ENCODE data around the gene ANKS4B. TPM values are rescaled to one million over a fixed set of nuclear protein-coding genes. Genes with fewer than 3 reads are reported as not detected.

Gene ANKS4B
- total and polyA plus RNA-seq, 2 of the 8 experiments (the other 6 are each of a cell fraction or from before 2014, with no cell fraction given), result 0.06 to 0.15 TPM

DNA sequence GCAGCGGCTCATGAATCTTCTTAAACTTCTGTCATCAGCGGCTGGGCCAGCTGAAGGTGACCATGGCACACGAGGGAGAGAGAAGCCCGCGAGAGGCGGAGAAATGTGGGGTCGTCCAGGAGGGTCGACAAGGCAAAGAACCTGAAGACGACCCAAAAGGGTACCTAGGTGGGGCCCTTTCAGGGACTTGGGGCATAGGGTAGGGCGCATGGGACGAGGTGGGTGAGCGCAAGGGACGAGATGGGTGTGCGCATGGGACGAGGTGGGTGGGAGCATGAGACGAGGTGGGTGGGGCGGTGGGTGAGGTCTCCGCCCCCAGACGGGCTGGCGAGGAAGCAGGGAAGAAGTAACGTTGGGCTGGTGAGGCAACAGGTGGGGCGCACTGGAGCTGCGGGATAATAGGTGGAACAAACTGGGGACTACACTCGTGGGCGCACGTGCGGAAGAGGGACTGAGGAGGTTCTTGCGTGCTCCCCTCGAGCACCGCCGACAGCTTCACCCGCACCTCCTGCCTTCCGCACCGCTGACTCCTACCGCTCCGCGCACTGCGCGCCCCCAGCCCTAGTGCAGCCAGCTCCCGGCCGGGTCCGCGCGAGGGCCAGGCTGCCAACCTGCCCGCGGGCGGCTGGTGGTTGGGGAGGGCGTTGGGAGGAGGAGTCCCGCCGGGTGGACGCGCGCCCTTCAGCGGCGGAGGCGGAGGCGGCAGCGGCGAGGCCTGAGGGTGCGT is 67.8 kb downstream of the ANKS4B start (continued):
- TF ChIP-seq, protein P1, sequence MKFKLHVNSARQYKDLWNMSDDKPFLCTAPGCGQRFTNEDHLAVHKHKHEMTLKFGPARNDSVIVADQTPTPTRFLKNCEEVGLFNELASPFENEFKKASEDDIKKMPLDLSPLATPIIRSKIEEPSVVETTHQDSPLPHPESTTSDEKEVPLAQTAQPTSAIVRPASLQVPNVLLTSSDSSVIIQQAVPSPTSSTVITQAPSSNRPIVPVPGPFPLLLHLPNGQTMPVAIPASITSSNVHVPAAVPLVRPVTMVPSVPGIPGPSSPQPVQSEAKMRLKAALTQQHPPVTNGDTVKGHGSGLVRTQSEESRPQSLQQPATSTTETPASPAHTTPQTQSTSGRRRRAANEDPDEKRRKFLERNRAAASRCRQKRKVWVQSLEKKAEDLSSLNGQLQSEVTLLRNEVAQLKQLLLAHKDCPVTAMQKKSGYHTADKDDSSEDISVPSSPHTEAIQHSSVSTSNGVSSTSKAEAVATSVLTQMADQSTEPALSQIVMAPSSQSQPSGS (IDR thresholded peaks at IDR 0.05; ENCODE audit: low read length), result no peak
- TF ChIP-seq CHD7 (IDR thresholded peaks at IDR 0.05; ENCODE audit: insufficient replicate concordance, low read length), result no peak
- peak; percentile 58; the same call in 1 of the 2 replicates for TF ChIP-seq BACH1 (IDR thresholded peaks at IDR 0.05; ENCODE audit: low read length)
- no peak for TF ChIP-seq CBX8 (IDR thresholded peaks at IDR 0.05; ENCODE audit: borderline replicate concordance, low read depth, low read length)
- TF ChIP-seq JUN (IDR thresholded peaks at IDR 0.05; ENCODE audit: low read depth, low read length), result no peak
- TF ChIP-seq POLR2AphosphoS5 (IDR thresholded peaks at IDR 0.05; ENCODE audit: low read depth, low read length), result no peak
- no peak for TF ChIP-seq SP4 (IDR thresholded peaks at IDR 0.05; ENCODE audit: low read length)
- TF ChIP-seq TBP (IDR thresholded peaks at IDR 0.05; ENCODE audit: low read depth, low read length), result no peak
- no peak for TF ChIP-seq SP2 (IDR thresholded peaks at IDR 0.05; ENCODE audit: low read length)

All from H1 (cell line).